Keratinocyte (primary cell): ENCODE data around the gene GDPD1. TPM values are rescaled to one million over a fixed set of nuclear protein-coding genes. Genes with fewer than 3 reads are reported as not detected.

Experiments used
- DNase-seq: peaks from one replicate; pipeline ENCODE4 v3.0.0-alpha.2; 2011; ENCODE audit warnings: low read depth, missing footprints, low spot score
- FAIRE-seq: peaks from 2 replicates; lab custom pipeline; 2011; peaks lifted over from hg19 to GRCh38; lab: Jason Lieb, UNC
- H2AFZ ChIP-seq: 2 replicates; pipeline ENCODE4 v1.6.0; 2012; ENCODE audit warnings: low read length, control low read depth, inconsistent platforms; ENCODE audit not compliant: control insufficient read depth
- H3K27ac ChIP-seq: 2 replicates; pipeline ENCODE4 v1.5.1; 2011; ENCODE audit warnings: low read length; ENCODE audit not compliant: control insufficient read depth, insufficient read depth
- H3K27me3 ChIP-seq: 3 replicates; pipeline ENCODE4 v1.6.0; 2011; ENCODE audit warnings: low read length; ENCODE audit not compliant: control insufficient read depth, insufficient read depth; ENCODE audit errors: extremely low read depth
- H3K36me3 ChIP-seq, 2 experiments: 2 replicates in 1 of 2; 3 replicates in 1 of 2; pipeline ENCODE4 v1.5.1; 2011; ENCODE audit warnings: low read length in 2 of 2, mild to moderate bottlenecking in 1 of 2; ENCODE audit not compliant: control insufficient read depth in 2 of 2, insufficient read depth in 2 of 2; ENCODE audit errors: extremely low read depth in 1 of 2
- H3K4me1 ChIP-seq: 3 replicates; pipeline ENCODE4 v1.5.1; 2011; ENCODE audit warnings: low read length; ENCODE audit not compliant: control insufficient read depth, insufficient read depth; ENCODE audit errors: extremely low read depth
- H3K4me2 ChIP-seq: 3 replicates; pipeline ENCODE4 v1.6.0; 2011; ENCODE audit warnings: low read depth, low read length; ENCODE audit not compliant: control insufficient read depth, insufficient read depth; ENCODE audit errors: extremely low read depth
- H3K4me3 ChIP-seq, 3 experiments: fragments of 200-600 bp in 1 of 3; sonication (generic) in 1 of 3; 2 replicates in 2 of 3; 3 replicates in 1 of 3; pipeline ENCODE4 v1.5.1; 2011 to 2016; ENCODE audit warnings: low read length in 3 of 3, mild to moderate bottlenecking in 3 of 3, control low read depth in 2 of 3, inconsistent platforms in 1 of 3, low read depth in 1 of 3, mixed read lengths in 1 of 3, mixed run types in 1 of 3, moderate library complexity in 1 of 3; ENCODE audit not compliant: control insufficient read depth in 2 of 3, insufficient read depth in 2 of 3; ENCODE audit errors: extremely low read depth in 1 of 3
- H3K79me2 ChIP-seq: 2 replicates; pipeline ENCODE4 v1.6.0; 2012; ENCODE audit warnings: low read length; ENCODE audit not compliant: control insufficient read depth, insufficient read depth
- H3K9ac ChIP-seq: 3 replicates; pipeline ENCODE4 v1.6.0; 2011; ENCODE audit warnings: low read length; ENCODE audit not compliant: control insufficient read depth, insufficient read depth; ENCODE audit errors: extremely low read depth
- H3K9me1 ChIP-seq: 3 replicates; pipeline ENCODE4 v1.6.0; 2011; ENCODE audit warnings: low read length; ENCODE audit not compliant: control insufficient read depth, insufficient read depth; ENCODE audit errors: extremely low read depth
- H3K9me3 ChIP-seq: 2 replicates; pipeline ENCODE4 v1.5.1; 2012; ENCODE audit warnings: low read depth, low read length; ENCODE audit not compliant: control insufficient read depth
- H4K20me1 ChIP-seq: 3 replicates; pipeline ENCODE4 v1.6.0; 2011; ENCODE audit warnings: low read length; ENCODE audit not compliant: control insufficient read depth, insufficient read depth; ENCODE audit errors: extremely low read depth
- EZH2 ChIP-seq: IDR thresholded peaks from one replicate; pipeline ENCODE4 v1.6.1; 2012; ENCODE audit warnings: inconsistent platforms, mild to moderate bottlenecking, low read length, moderate library complexity
- dilution Hi-C: fragments of 300-500 bp; cut with MboI; formaldehyde crosslinking; loops from one replicate; pipeline ENCODE4 v1.7.0; 2020; ENCODE audit warnings: low sequenced_read_pairs; ENCODE audit not compliant: extremely low pct_ligation_motif_present
- polyA plus RNA-seq, 5 experiments: library from polyadenylated mRNA; depleted of rRNA in 3 of 5; stranded (reverse) in 3 of 5; stranded (forward) in 1 of 5; unstranded in 1 of 5; fragments of >200 nt; gene quantifications; 1 replicate in 1 of 5; 2 replicates in 3 of 5; 3 replicates in 1 of 5; pipeline versions ENCODE4 v1.2.1 to v1.2.3, GENCODE V29; 2011 to 2012; ENCODE audit warnings: missing spikeins in 2 of 5, low read depth in 1 of 5, low replicate concordance in 1 of 5
- TF ChIP-seq, protein P1 (sequence below), 3 experiments: IDR thresholded peaks in 1 of 3; conservative IDR thresholded peaks in 1 of 3; optimal IDR thresholded peaks in 1 of 3; 2 replicates in 2 of 3; 3 replicates in 1 of 3; pipeline versions ENCODE3 to v1.5.1; 2011; ENCODE audit warnings: low read length in 3 of 3, mild to moderate bottlenecking in 3 of 3, moderate library complexity in 2 of 3, control low read depth in 1 of 3, inconsistent platforms in 1 of 3; ENCODE audit not compliant: insufficient read depth in 2 of 3; ENCODE audit errors: extremely low read depth in 1 of 3

The GDPD1 gene
- polyA plus RNA-seq, 1 donor (not counting 4 experiments of a cell fraction or from before 2014, with no cell fraction given) = 3.3 TPM

DNA sequence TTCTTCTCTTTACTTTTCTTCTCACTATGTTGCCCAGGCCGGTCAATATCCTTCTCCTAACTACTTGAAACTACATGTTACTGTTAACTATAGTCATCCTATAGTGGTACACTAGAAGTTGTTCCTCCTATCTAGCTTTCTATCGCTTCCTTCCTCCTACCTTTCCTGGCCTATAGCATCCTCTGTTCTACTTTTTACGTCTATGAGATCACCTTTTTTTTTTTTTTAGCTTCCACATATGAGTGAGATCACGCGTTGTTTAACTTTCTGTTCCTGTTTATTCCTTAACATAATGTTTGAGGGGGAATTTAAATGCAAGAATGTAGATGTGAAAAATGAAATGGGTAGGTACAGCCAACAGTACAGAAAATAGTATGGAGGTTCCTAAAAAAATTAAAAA lies 80.6 kb downstream of the GDPD1 start:
- H3K27ac ChIP-seq = no peak overlapping the region
- H3K79me2 ChIP-seq = no peaks in the 10 kb centered on the region
- dilution Hi-C loops = no loop called here
- no peaks in the 10 kb centered on the region for H3K9me1 ChIP-seq
- no peaks in the 10 kb centered on the region for H3K9me3 ChIP-seq
- no peaks in the 10 kb centered on the region for H3K36me3 ChIP-seq
- FAIRE-seq (no peak), DNase-seq (no peak)
- no peak overlapping the region for H3K4me2 ChIP-seq
- no peak overlapping the region for H3K9ac ChIP-seq
- H4K20me1 ChIP-seq = no peaks in the 10 kb centered on the region
- H3K4me3 ChIP-seq = no peak overlapping the region
- TF ChIP-seq, protein P1, sequence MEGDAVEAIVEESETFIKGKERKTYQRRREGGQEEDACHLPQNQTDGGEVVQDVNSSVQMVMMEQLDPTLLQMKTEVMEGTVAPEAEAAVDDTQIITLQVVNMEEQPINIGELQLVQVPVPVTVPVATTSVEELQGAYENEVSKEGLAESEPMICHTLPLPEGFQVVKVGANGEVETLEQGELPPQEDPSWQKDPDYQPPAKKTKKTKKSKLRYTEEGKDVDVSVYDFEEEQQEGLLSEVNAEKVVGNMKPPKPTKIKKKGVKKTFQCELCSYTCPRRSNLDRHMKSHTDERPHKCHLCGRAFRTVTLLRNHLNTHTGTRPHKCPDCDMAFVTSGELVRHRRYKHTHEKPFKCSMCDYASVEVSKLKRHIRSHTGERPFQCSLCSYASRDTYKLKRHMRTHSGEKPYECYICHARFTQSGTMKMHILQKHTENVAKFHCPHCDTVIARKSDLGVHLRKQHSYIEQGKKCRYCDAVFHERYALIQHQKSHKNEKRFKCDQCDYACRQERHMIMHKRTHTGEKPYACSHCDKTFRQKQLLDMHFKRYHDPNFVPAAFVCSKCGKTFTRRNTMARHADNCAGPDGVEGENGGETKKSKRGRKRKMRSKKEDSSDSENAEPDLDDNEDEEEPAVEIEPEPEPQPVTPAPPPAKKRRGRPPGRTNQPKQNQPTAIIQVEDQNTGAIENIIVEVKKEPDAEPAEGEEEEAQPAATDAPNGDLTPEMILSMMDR (optimal IDR thresholded peaks at IDR 0.05 in 1 of 3, IDR thresholded peaks at IDR 0.05 in 1 of 3, conservative IDR thresholded peaks at IDR 0.05 in 1 of 3; ENCODE audit: extremely low read depth in 1 of 3, insufficient read depth in 2 of 3, low read length in 3 of 3) = no peak
- no peak for TF ChIP-seq EZH2
- H3K27me3 ChIP-seq = no peaks in the 10 kb centered on the region
- no peak overlapping the region for H2AFZ ChIP-seq
- H3K4me1 ChIP-seq = no peaks in the 10 kb centered on the region

DNA sequence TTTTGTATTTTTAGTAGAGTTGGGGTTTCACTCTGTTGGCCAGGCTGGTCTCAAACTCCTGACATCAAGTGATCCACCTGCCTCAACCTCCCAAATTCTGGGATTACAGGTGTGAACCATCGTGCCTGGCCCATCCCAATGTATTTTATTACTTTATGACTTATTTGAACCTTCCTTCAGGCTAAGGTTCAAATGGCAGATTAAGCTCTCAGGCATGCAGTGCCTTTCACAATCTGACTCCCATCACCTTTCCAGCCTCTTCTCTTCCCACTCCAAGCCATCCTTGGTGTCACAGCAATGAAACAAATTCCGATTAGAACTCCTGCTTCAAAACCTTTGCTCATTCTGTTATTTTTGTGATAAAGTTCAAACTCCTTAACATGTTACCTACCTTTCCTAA lies 84.5 kb downstream of the GDPD1 start:
- DNase-seq (no peak), FAIRE-seq (no peak)
- Histone ChIP-seq H3K4me3 (no peak overlapping the region), H2AFZ (no peak overlapping the region), H3K79me2 (no peaks in the 10 kb centered on the region), H3K4me2 (no peak overlapping the region), H3K27ac (no peak overlapping the region), H3K4me1 (no peaks in the 10 kb centered on the region), H3K27me3 (no peaks in the 10 kb centered on the region), H4K20me1 (no peaks in the 10 kb centered on the region), H3K36me3 (no peaks in the 10 kb centered on the region), H3K9me3 (no peaks in the 10 kb centered on the region), H3K9ac (no peak overlapping the region), H3K9me1 (no peaks in the 10 kb centered on the region)
- dilution Hi-C loops = no loop called here
- TF ChIP-seq, protein P1 (optimal IDR thresholded peaks at IDR 0.05 in 1 of 3, IDR thresholded peaks at IDR 0.05 in 1 of 3, conservative IDR thresholded peaks at IDR 0.05 in 1 of 3; ENCODE audit: extremely low read depth in 1 of 3, insufficient read depth in 2 of 3, low read length in 3 of 3) = no peak
- TF ChIP-seq EZH2 = no peak
